ENCODE measurements around the gene CITED4.

DNA sequence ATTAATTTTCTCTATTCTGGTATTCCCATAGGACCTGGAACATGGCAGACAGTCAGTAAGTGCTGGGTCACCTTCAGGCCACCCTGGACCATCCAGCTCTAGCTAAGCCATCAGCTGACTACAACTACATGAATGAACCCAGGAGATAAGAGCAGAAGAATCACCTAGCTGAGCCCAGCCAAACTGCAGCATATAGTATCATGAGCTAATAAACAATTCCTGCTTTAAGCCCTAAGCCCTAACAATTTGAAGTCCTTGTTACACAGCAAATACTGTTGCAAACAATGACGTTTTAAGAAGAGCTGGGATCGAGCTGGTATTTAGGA lies 14.2 kb upstream of the CITED4 start:
- TF ChIP-seq, protein P1, sequence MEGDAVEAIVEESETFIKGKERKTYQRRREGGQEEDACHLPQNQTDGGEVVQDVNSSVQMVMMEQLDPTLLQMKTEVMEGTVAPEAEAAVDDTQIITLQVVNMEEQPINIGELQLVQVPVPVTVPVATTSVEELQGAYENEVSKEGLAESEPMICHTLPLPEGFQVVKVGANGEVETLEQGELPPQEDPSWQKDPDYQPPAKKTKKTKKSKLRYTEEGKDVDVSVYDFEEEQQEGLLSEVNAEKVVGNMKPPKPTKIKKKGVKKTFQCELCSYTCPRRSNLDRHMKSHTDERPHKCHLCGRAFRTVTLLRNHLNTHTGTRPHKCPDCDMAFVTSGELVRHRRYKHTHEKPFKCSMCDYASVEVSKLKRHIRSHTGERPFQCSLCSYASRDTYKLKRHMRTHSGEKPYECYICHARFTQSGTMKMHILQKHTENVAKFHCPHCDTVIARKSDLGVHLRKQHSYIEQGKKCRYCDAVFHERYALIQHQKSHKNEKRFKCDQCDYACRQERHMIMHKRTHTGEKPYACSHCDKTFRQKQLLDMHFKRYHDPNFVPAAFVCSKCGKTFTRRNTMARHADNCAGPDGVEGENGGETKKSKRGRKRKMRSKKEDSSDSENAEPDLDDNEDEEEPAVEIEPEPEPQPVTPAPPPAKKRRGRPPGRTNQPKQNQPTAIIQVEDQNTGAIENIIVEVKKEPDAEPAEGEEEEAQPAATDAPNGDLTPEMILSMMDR (IDR thresholded peaks at IDR 0.05): no peak
- TF ChIP-seq POLR2AphosphoS5 (IDR thresholded peaks at IDR 0.05) (no peak), EP300 (IDR thresholded peaks at IDR 0.05; ENCODE audit: low read depth) (no peak)

Data from transverse colon (tissue), 4 donors.